Measurements from ENCODE around the gene SPNS3.

Gene SPNS3

DNA sequence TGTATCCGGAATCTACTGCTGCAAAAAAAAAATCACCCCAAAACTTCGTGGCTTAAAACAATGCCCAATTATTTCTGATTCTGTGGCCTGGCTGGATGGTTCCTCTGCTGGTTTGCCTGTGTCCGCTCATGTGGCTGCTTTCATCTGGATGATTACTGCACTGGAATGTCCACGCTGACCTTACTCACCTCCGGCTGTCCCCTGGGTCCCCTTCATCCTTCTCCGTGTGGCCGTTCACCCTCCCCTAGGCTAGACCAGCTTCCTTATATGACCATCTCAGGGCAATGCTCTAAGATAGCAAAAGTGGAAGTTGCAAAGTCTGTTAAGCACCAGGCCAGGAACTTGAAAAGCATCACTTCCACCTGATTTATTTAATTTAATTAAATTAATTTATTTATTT is 33.5 kb downstream of the SPNS3 start:
- no peak for DNase-seq (ENCODE audit: low read depth)

DNA sequence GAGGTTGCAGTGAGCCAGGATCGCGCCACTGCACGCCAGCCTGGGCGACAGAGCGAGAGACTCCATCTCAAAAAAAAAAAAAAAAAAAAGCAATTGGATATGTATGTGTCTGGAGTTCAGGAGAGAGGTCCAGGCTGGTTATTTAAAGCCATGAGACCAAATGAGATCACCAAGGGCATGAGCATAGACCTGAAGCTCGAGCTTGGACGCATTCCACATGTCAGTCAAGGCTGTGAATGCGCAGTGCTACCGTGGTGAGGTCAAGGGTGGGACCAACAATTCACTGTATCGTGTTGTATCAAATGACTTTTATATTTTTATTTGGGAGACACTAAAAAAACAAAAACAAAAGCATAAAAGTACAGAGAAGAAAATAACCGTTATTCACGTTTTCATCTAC is 35.8 kb downstream of the SPNS3 start:
- DNase-seq (ENCODE audit: low read depth) = no peak

DNA sequence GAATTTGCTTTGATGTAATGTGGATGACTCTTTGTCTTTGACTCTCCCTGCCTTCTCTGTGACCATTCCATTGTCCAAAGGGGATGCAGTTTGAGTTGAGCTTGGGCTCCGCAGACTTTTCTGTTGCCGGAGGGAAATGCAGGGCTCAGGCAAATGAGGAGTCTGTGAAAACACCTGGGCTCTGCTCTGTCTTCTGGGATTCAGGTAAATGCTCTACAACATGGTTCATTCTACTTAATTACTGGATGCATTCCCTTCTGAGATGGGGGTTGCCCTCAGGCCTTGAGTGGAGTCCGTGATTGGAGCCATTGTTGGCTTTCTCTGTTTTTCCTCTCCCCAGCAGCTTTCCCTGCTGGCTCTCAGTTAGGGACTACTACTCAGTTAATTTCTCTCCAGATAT is 38.5 kb downstream of the SPNS3 start:
- DNase-seq (ENCODE audit: low read depth) = no peak

DNA sequence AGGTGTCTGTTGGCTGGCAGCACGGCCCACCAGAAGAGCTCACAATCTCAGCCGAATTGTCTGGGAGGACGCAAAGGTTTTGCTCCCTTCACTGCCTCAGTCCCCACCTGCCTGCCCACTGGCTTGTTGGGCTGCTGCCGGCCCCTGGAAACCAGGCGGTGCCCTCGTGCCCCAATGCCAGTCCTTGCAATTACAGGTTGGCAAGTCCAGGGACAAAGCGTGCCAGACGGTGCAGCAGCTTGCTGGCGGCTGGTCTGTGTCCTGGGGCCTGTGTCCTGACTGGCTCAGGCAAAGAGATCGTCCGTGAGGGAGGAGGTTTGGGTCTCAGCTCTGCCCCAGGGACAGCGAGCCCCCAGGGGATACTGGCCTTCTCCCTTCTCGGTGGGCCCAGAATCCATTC is 40.4 kb downstream of the SPNS3 start:
- DNase-seq (ENCODE audit: low read depth) = no peak

DNA sequence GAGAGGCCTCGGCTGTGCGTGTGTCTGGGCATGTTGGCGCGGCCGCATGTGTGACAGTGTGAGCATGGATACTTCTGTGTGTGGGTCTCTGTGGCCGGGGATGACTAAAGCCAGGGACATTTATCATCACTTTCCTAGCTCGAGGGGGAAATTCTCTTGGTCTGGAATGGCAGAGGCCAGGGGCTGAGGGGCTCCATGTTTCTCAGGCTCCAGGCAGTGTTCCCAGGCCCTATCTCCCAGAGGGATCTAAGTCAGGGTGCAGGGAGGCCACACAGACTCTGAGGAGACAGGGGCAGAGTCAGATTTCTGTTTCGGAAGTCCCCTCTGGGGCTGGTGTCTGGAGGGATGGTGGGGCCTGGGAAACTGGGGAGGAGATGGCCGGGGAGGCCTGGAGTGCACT is 41.3 kb downstream of the SPNS3 start:
- DNase-seq (ENCODE audit: low read depth) = no peak

DNA sequence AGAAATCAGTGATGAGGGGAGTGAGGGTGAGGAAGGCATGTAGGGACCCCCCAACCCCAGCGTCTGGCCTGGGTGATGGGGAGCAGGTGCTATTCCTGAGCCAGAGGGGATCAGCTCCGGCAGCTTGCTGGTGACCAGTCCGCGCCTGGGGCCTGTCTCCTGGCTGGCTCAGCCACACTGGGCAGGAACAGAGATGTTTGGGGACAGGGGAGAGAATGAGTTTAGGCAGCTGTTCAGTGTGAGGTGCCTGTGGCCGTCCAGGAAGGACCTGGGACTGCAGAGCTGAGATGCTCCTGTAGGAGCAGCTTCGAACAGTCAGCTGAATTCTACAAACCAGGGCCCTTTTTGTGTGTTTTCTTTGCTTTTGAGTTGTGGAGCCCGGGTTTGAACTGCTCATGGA is 41.7 kb downstream of the SPNS3 start:
- no peak for DNase-seq (ENCODE audit: low read depth)

DNA sequence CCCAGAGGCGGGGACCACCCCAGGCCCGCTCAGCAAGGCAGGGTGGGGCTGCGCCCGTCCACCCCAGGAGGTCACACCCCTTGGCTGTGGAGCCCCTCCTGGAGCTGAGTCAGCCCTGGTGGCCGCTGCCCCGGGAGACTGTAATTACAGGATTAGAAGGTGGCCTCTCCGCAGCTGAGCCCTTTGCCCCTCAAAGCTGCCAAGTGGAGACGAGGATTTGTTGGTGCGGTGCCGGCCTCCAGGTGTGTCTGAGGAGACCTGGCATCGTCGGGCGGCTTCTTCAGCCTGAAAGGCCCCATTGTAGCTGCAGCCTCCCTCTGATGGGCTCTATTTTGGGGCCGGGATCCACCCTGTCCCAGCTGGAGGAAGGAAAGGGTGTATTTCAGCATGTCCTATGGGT is 42.3 kb downstream of the SPNS3 start:
- no peak for DNase-seq (ENCODE audit: low read depth)

DNA sequence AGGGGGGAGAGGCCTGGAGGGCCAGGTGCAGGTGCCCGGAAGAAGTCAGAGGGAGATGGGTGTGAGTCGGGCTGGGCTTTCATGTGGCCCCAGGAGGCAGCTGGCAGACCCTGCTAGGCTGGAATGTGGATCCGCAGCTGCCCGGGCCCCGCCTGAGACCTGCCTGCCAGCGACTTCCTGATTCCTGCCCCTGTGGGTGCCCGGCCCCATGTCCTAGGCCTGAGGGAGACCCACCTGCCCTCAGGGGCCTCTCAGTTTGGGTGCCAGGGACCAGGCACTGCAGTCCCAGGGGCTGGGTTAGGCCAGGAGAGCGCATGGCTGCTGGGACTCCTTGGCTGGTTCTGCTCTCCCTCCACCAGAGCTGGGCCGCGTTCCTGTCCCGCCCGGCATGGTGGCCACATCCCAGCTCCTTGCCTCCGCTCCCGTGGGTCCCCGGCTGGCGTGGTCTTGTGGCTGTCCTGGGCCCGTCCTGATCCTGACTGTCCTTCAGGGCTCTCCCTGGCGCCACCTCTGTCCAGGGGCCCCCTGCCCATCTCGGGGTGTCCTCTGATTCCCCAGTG is 42.9 kb downstream of the SPNS3 start:
- DNase-seq (ENCODE audit: low read depth) = no peak

DNA sequence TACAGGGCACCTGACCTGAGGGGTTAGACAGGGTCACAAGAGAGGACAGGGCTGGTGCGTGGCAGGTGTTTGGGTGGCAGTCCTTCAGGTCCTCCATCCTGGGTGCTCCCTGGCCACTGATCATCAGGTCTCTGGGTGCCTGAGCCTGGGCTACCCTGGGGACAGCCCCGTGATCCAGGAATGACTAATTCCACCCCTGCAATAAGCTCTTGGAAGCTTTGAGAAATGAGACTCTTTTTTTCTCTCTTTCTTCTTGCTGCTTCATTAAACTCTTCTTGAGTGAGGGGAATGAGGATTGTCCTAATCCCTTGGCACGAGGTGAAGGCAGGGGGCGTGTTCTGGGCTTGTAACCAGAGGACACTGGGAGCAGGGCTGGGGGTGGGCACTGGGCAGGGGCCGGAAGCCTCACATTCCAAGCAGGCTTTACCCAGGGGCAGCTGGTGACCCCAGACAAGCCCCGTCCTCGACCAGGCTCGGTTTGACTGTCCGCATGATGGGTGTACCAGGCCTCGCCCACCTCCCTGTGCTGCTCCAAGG is 43.6 kb downstream of the SPNS3 start:
- no peak for DNase-seq (ENCODE audit: low read depth)

DNA sequence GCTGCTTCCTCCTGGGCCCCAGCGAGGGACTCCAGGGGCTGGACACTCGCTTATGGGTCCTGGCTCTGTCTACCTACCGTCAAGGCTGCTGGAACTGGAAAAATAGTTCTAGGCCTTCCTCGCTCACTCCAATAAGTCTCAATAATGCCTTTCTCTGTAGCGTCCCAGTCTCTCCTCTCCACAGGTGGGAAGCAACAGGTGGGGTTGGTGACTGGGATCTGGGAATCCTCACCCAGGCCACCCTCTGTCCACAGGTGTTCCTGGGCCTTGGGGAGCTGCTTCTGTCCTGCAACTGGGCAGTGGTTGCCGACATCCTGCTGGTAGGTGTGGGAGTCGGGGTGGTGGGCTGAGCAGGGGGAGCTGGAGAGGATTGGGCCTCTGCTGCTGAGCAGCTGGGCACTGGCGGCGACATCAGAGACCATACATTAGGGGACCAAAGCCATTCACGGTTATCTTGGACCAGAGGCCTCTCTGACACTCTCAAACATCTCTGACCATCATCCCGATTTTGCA is 44.6 kb downstream of the SPNS3 start:
- DNase-seq (ENCODE audit: low read depth) = no peak

DNA sequence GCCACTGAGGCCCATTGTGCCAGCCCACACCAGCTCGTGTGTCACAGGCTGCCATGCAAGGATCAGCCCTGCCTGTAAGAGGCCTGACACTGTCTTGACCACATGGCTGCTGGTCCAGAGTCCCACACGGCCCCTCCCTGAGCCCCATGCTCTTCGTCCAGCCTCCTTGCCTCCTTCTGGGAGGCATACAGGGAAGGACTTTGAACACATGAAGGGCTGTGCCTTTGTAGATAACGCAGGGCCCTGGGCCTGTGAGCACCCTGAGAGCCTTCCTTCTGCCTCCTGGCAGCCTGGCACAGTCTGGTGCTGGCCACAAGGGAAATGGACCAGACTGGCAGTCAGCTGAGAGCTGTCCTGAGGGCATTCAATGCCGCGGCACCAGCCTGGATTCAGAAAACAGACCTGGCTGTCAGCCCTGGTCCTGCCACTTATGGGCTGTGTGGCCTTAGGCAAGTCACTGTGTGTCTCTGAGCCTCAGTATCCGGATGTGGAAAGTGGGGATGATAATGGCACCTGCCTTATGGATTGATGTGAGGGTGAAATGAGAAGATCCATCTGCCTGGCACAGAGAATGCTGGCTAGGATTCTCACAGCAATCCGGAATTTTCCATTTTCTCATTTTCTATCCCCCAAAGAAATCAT is 45.7 kb downstream of the SPNS3 start:
- no peak for DNase-seq (ENCODE audit: low read depth)

DNA sequence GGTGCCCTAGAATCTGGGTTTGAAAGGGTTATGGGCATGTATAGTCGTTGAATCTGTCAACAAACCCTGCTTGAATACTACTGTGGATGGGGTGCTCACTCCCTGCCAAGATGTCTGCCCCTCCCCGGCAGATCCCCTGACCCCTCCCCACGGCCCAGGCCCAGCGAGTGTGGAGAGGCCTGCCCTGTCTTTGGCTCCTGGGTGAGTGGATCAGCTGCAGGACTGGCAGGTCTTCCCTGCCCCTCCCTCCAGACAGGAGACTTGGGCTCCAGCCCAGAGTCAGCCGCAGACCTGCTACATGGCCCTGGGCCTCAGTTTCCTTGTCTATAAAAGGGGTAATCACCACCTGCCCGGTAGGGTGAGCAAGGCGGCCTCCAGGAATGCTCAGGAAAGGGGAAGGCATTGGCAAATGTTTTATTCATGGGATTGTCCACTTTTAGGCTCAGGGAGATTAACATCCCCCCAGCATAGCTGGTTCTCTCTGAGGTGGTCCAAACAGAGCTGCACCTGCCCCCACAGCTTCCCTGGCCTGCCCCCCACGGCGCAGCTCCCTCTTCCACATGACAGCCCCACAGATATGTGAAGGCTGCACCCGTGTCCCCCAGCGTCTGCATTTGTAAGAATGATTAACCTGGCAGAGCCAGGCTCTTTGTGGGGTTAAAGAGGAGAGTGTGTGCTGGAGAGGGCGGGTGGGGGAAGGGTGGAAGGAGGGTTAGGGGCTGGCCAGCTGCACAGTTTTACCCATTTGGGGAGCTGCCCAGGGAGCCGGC is 46.4 kb downstream of the SPNS3 start:
- DNase-seq (ENCODE audit: low read depth) = no peak

DNA sequence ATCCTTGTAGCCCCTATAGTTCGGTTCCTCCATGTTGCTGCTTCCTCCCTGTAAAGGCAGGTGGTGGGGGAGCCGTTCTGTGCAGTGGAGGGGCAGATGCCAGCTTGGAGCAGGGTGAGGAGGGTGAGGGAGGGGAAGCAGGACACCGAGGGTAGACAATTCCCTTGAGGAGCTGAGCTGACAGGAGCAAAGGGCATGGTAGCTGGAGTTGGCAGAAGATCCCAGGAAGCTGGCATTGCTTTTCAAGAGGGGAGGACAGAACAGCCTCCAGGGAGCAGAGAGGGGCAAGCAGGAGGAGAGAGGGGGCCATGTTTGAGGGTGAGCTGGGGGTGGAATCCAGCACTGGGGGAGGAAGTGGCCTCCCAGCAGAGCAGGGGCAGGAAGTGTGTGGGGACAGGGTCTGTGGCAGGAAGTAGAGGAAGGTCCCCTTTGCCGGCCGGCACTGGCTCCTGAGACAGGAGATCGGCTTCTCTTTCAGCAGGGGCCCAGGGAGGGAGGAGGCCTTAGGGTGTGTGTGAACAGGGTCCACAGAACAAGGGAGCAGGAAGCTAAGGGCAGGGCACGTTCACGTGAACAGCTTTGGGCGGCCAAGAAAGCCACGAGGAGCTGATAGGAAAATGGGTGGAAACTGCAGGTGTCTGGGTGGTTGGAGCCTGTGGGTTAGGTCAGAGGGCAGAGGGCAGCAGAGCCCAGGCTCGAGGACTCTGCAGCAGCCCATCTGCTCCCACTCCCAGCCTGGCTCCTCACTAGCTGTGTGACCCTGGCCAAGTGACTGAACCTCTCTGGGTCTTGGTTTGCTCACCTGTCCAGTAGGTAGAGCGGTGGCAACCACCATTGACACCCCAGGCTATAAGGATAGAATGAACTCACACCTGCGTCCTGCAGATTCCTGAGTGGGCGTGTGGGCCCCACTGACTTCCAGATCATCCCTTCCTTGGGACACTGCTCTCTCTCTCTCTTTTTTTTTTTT is 47.5 kb downstream of the SPNS3 start:
- DNase-seq (ENCODE audit: low read depth) = peak; percentile 69

DNA sequence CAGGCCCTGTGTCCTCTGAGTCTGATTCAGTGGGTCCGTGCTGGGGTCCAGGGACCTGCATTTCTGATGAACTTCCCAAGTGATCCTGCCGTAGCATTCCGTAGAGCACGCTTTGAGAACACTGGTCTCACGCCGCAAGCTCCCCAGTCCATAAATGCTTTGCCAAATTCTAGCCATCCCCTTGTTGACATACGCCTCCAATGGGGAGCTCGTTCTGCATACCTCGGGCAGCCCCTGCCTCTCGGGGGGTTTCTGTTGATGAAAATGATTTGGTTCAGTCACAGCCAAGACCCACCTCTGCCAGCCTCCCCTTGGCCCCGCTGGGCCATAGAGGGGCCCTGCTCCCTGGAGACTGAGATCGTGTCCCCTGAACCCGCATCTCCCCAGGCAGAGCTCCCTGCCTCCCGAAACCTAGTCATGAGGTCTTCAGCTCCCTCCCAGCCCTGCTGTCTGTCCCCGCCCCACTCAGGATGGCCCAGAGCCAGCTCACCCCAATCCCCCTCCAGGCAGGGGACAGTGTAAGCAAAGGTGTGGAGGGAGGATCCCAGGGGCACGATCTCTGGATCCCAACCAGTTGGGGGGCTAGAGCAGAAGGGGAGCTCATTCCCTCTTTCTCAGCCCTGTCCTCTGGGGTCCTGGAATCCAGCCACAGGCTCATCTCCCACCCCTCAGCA is 48.7 kb downstream of the SPNS3 start:
- no peak for DNase-seq (ENCODE audit: low read depth)

DNA sequence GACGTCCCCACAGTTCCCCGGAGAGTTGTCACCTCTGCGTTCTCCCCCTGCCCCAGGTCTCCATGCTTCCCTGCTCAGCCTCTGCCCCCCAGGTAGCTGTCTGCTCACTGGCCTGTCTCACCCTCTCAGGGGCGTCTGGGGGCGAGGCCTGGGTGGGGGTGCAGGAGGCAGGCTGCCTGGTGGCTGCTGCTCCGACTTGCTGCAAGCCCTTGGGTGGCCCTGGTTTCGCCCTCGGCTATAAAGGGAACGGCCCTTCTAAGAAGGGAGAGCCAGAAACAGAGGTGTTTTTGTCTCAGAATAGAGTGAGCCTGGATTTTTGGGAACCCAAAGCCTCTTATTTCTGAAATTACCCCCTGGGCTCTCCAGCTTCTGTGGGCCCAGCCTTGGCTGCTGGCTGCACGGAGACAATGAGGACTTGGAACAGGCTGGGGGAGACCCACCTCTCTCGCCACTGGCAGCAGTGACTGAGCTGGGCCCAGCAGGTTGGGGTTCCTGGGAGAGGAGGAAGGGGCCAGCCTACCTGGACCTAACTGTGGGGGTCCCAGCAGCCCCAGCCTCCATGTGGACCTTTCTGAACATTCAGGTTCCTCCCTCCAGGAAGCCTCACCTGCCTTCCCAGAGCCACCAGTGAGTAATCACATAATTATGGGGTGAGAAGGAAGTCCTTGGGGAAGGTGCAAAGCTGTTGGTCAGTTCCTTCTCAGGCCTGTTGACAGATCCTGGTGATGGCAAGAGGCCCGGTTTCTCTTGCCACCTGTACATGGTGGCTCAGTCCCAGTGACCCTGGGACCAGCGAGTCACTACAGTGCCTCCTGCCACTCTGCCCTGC is 49.5 kb downstream of the SPNS3 start:
- DNase-seq (ENCODE audit: low read depth) = no peak

DNA sequence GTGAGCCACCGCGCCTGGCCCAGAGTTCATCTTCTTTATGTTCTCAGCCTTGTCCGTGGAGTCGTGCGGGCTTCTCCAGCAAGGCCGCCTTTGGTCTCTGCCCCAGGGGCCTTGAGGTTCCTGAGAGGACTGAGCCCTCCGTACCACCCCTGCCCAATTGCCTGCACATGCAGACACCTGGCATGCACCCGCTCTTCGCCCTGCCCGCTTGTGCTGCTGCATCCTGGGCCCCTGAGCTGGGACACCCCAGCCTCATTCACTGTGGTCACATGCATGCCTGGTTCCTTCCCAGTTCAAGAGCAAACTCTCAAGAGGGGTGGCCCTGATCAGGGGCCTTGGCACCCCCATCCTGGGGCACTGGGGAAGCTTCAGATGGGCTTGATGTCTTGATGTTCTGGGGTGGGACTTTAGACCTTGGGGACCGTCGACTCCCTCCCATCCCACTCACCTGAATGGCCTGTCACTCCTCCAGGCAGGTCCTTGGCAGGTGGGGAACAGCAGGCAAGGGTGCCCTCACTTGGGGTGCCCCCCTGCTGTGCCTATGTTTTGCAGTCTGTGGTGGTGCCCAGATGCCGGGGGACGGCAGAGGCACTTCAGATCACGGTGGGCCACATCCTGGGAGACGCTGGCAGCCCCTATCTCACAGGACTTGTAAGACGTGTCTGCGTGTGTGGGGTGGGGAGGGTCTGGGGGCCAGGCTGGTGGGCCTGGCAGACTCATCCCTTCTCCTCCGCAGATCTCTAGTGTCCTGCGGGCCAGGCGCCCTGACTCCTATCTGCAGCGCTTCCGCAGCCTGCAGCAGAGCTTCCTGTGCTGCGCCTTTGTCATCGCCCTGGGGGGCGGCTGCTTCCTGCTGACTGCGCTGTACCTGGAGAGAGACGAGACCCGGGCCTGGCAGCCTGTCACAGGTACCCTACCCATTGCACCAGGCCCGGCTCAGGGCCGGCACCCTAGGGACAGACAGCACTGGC is 52.2 kb downstream of the SPNS3 start:
- DNase-seq (ENCODE audit: low read depth) = no peak

DNA sequence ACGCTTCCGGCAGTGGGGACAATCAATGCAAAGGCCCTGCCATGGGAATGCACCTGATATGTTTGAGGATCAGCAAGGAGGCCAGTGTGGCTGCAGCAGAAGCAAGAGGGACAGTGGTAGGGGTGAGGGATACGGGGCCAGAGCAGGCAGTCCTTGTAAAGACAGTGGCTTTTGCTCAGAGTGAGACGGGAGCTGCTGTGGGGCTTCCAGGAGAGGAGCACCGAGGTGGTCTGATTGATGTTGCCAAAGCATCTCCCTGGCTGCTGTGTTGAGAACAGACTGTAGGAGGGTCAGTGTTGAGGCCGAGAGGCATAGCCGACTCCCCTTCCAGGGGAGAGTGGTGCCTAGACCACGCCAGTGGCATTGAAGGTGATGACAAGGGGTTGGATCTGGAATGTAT is 53.6 kb downstream of the SPNS3 start:
- no peak for DNase-seq (ENCODE audit: low read depth)

DNA sequence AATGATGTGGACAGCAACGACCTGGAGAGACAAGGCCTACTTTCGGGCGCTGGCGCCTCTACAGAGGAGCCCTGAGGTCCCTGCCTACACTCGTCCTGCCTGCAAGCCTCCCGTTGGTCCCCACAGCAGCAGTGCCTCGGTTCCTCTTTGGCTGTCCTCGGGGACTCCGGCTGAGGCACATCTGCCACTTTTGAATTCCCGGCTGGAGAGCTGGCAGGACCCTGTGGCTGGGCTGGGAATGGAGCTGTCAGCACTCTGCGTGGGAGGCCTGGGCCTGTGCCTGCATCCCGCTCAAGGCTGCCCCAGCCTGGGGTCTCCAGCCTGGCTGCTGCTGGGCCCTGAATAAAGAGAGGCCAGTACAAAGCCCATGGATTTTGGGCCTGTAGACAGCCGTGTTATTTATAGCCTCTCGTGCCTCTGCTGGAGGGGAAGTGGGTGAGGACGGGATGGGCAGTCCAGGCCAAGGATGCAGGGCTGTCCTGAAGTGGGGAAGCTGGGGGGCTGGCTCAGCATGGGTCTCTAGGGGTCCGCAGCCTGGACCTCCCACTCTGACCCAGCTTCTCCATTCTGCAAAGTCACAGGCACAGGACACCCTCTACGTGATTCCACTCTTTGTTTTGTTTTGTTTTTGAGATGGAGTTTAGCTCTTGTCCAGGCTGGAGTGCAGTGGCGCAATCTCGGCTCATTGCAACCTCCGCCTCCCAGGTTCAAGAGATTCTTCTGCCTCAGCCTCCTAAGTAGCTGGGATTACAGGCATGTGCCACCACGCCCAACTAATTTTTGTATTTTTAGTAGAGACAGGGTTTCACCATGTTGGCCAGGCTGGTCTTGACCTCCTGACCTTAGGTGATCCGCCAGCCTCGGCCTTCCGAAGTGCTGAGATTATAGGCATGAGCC is 54.3 kb downstream of the SPNS3 start:
- no peak for DNase-seq (ENCODE audit: low read depth)
